PFSK-1 (cell line): ENCODE measurements around the gene PSMC5.

ENCODE experiments used
- FOXP2 ChIP-seq: optimal IDR thresholded peaks from 2 replicates; pipeline ENCODE3; 2011; ENCODE audit warnings: borderline replicate concordance, control low read depth, inconsistent platforms; ENCODE audit not compliant: insufficient read depth; ENCODE audit errors: extremely low read length, extremely low read depth
- POLR2AphosphoS5 ChIP-seq: IDR thresholded peaks from 2 replicates; pipeline ENCODE4 v1.6.1; 2012; ENCODE audit warnings: low read depth, mild to moderate bottlenecking, control low read depth, low read length, moderate library complexity
- SIN3A ChIP-seq: IDR thresholded peaks from 2 replicates; pipeline ENCODE4 v1.6.1; 2012; ENCODE audit warnings: mild to moderate bottlenecking, low read length, moderate library complexity, borderline replicate concordance; ENCODE audit not compliant: insufficient read depth

GRCh38 chr17:63809970-63810369 lies 17.3 kb upstream of the PSMC5 start:
- TF ChIP-seq SIN3A (no peak), FOXP2 (no peak), POLR2AphosphoS5 (no peak)
